A673 (cell line): ENCODE data around the gene CYTH2. TPM values are rescaled to one million over a fixed set of nuclear protein-coding genes. Genes with fewer than 3 reads are reported as not detected.

ENCODE experiments used
- BruUV-seq: library from RNA; stranded (reverse); fragments of 400-500 nt; replicated peaks from 2 replicates; lab custom pipeline; 2021; lab: Mats Ljungman, UMichigan
- CTCF ChIA-PET: fragments of 300-600 bp; sonication (Branson Sonifier 250); formaldehyde crosslinking; loops from one replicate; lab custom pipeline; 2022; ENCODE audit warnings: antibody characterized with exemption; lab: Charles Lee
- POLR2A ChIA-PET: fragments of 300-600 bp; sonication (Branson Sonifier 250); formaldehyde crosslinking; loops from one replicate; lab custom pipeline; 2022; ENCODE audit warnings: antibody characterized with exemption; ENCODE audit not compliant: low non-redundant PET; lab: Charles Lee
- DNase-seq: peaks from one replicate; pipeline ENCODE4 v3.0.0-alpha.2; 2015; ENCODE audit warnings: low spot score
- H3K27ac ChIP-seq: fragments of 200-600 bp; sonication (generic); 2 replicates; pipeline ENCODE4 v1.5.1; 2016; ENCODE audit warnings: mixed run types, low read depth, mild to moderate bottlenecking, mixed read lengths, antibody characterized with exemption, low read length; ENCODE audit not compliant: poor library complexity, severe bottlenecking
- H3K27me3 ChIP-seq: fragments of 200-600 bp; sonication (generic); replicated peaks from 2 replicates; pipeline ENCODE4 v1.6.1; 2017; ENCODE audit warnings: mixed run types, low read depth, mild to moderate bottlenecking, mixed read lengths, antibody characterized with exemption, low read length; ENCODE audit not compliant: insufficient read depth, poor library complexity
- H3K36me3 ChIP-seq: fragments of 200-600 bp; sonication (generic); 2 replicates; pipeline ENCODE4 v1.6.1; 2016; ENCODE audit warnings: mixed run types, mild to moderate bottlenecking, mixed read lengths, antibody characterized with exemption, low read length; ENCODE audit not compliant: insufficient read depth, poor library complexity, severe bottlenecking
- H3K4me1 ChIP-seq: fragments of 200-600 bp; sonication (generic); 2 replicates; pipeline ENCODE4 v1.6.1; 2017; ENCODE audit warnings: mixed run types, mild to moderate bottlenecking, mixed read lengths, antibody characterized with exemption, low read length; ENCODE audit not compliant: insufficient read depth, poor library complexity, severe bottlenecking
- H3K4me3 ChIP-seq: fragments of 200-600 bp; sonication (generic); 2 replicates; pipeline ENCODE4 v1.5.1; 2016; ENCODE audit warnings: low read depth, mixed run types, mild to moderate bottlenecking, mixed read lengths, low read length; ENCODE audit not compliant: poor library complexity, severe bottlenecking
- H3K9me3 ChIP-seq: fragments of 200-600 bp; sonication (generic); 2 replicates; pipeline ENCODE4 v1.6.1; 2016; ENCODE audit warnings: mixed run types, low read depth, mild to moderate bottlenecking, mixed read lengths, antibody characterized with exemption, low read length; ENCODE audit not compliant: poor library complexity, severe bottlenecking
- CTCF ChIP-seq: fragments of 300-800, 200-600 bp; sonication (generic); conservative IDR thresholded peaks from 2 replicates; pipeline ENCODE4 v1.5.1; 2017; ENCODE audit warnings: low read depth, mild to moderate bottlenecking, antibody characterized with exemption, low read length, moderate library complexity, mixed read lengths
- EZH2 ChIP-seq: fragments of 200-600 bp; sonication (generic); IDR thresholded peaks from 2 replicates; pipeline ENCODE4 v1.6.1; 2017; ENCODE audit warnings: borderline replicate concordance, low read depth, mild to moderate bottlenecking, mixed read lengths, antibody characterized with exemption, low read length; ENCODE audit not compliant: poor library complexity, severe bottlenecking
- intact Hi-C: fragments of 100-400 bp; cut with micrococcal nuclease; formaldehyde crosslinking; loops from one replicate; pipeline ENCODE4 v1.10.0; 2022; ENCODE audit not compliant: unreplicated experiment
- total RNA-seq: library from RNA; stranded (reverse); gene quantifications from 2 replicates; pipeline ENCODE4 v1.2.3, GENCODE V29; 2021

Gene CYTH2
- total RNA-seq, 1 experiment from 2014 or later, result 125 TPM

- Histone ChIP-seq H3K36me3 (peaks cover 73% of the 10 kb centered on the region), H3K9me3 (no peaks in the 10 kb centered on the region), H3K4me1 (peaks cover 11% of the 10 kb centered on the region), H3K27ac (peak overlapping the region; percentile 8), H3K27me3 (no peaks in the 10 kb centered on the region), H3K4me3 (no peak overlapping the region)
- TF ChIP-seq EZH2 (no peak), CTCF (no peak)
- ChIA-PET CTCF (no interaction called here), POLR2A (no interaction called here)
- intact Hi-C loops, result no loop called here
- no TSS peak for BruUV-seq
- DNase-seq, result no peak
These were observed 4.2 kb downstream of the CYTH2 start for GRCh38 chr19:48473161-48473966.

DNA sequence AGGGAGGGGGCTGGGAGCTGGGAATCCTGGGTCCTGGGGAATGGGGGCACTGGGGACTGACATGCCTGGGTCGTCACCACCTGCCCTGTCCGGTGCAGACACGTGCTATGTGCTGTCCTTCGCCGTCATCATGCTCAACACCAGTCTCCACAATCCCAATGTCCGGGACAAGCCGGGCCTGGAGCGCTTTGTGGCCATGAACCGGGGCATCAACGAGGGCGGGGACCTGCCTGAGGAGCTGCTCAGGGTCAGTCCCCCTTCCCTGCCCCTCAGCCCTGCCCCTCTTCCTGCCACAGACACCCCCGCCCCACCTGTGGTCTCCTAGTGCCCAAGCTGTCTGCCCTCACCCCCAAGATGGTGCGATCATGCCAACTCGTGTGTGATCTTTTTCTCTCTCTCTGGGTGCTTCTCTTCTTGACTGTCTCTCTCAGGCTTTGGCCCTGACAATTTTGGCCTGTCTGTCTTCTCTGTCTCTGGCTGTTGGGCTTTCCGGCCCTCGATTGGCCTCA lies 5.0 kb downstream of the CYTH2 start:
- Histone ChIP-seq H3K9me3 (no peaks in the 10 kb centered on the region), H3K4me1 (peaks cover 9% of the 10 kb centered on the region), H3K36me3 (peaks cover 80% of the 10 kb centered on the region), H3K4me3 (no peak overlapping the region), H3K27me3 (no peaks in the 10 kb centered on the region), H3K27ac (no peak overlapping the region)
- BruUV-seq, result no TSS peak
- ChIA-PET POLR2A (no interaction called here), CTCF (interaction anchor here (0.6 kb wide), 1 partner anchor 124 kb away, joined by 8 read pairs; no protein-coding TSS in a partner anchor)
- TF ChIP-seq CTCF, result no peak
- no peak for TF ChIP-seq EZH2
- DNase-seq, result no peak
- intact Hi-C loops, result no loop called here

DNA sequence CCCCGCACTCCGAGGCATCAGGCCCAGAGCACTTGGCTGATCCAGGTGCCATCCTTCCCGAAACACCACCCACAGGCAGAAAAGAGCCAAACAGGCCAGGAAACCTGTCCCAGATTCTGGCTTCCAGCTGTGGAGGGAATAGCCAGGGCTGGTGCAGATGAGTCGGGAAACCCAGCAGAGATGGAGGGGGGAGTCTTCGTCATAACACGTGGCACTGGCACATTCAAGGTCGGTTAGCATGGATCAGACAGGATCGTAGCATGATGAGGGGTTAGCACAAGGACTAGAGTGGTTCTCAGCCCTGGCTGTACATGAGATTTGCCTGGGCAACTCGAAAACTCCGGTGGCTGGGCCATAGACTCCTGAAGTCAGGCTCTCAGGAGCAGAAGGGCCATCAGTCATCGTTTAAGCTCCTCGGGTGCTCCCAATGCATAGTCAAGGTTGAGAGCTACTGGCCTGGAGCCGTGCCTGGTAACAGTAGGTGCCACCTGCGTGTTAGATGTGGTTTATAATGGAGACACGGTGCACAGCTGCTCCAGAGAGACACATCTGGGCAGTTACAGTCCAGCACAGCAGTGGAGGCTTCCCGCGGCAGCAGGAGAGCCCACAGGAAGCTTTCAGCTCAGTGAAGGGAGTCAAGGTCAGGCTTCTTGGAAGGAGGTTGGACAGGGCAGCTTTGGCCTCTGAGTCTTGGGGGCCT lies 6.3 kb downstream of the CYTH2 start:
- intact Hi-C loops, result no loop called here
- DNase-seq, result no peak
- TF ChIP-seq EZH2 (no peak), CTCF (no peak)
- Histone ChIP-seq H3K36me3 (peaks cover 82% of the 10 kb centered on the region), H3K27ac (peak overlapping the region; percentile 16), H3K4me3 (no peak overlapping the region), H3K9me3 (no peaks in the 10 kb centered on the region), H3K4me1 (peaks cover 5% of the 10 kb centered on the region), H3K27me3 (no peaks in the 10 kb centered on the region)
- ChIA-PET CTCF (no interaction called here), POLR2A (no interaction called here)
- BruUV-seq, result no TSS peak
